ENCODE data around the gene UBAC1. TPM values are rescaled to one million over a fixed set of nuclear protein-coding genes. Genes with fewer than 3 reads are reported as not detected.

UBAC1 gene
- total RNA-seq, 4 donors from 2014 or later: 218 to 263 (median 248) TPM

GRCh38 chr9:135910757-135911156 is 50.4 kb downstream of the UBAC1 start:
- no peak for DNase-seq
- Histone ChIP-seq H3K9me3 (no peaks in the 10 kb centered on the region), H3K4me3 (no peak overlapping the region), H3K27ac (peak overlapping the region in 2 of 4 donors; percentile 50 to 92), H3K4me1 (peaks cover 16 to 20% of the 10 kb centered on the region in 2 donors), H3K36me3 (peaks cover 0 to 40% of the 10 kb centered on the region in 2 donors), H3K27me3 (no peaks in the 10 kb centered on the region)
- TF ChIP-seq POLR2A (IDR thresholded peaks at IDR 0.05): no peak
- no peak for TF ChIP-seq CTCF (IDR thresholded peaks at IDR 0.05 in 4 of 5, conservative IDR thresholded peaks at IDR 0.05 in 1 of 5)
- in situ Hi-C loops (cut with MboI; ENCODE audit: low sequenced_read_pairs in 4 of 4) (no loop called here), intact Hi-C loops (cut with DNase I; ENCODE audit: low total_unique reads) (no loop called here)
- no peak for ATAC-seq

GRCh38 chr9:135910216-135910615 is 51.0 kb downstream of the UBAC1 start:
- Histone ChIP-seq H3K4me3 (no peak overlapping the region), H3K27ac (peak overlapping the region in 3 of 4 donors; percentile 84 to 92 (median 90)), H3K36me3 (peaks cover 0 to 35% of the 10 kb centered on the region in 2 donors), H3K27me3 (no peaks in the 10 kb centered on the region), H3K4me1 (peaks cover 22 to 25% of the 10 kb centered on the region in 2 donors), H3K9me3 (no peaks in the 10 kb centered on the region)
- no peak for ATAC-seq
- no peak for TF ChIP-seq POLR2A (IDR thresholded peaks at IDR 0.05)
- TF ChIP-seq CTCF (IDR thresholded peaks at IDR 0.05 in 4 of 5, conservative IDR thresholded peaks at IDR 0.05 in 1 of 5): no peak
- DNase-seq: no peak
- intact Hi-C loops (cut with DNase I; ENCODE audit: low total_unique reads) (no loop called here), in situ Hi-C loops (cut with MboI; ENCODE audit: low sequenced_read_pairs in 4 of 4) (no loop called here)

- in situ Hi-C loops (cut with MboI; ENCODE audit: low sequenced_read_pairs in 4 of 4) (no loop called here), intact Hi-C loops (cut with DNase I; ENCODE audit: low total_unique reads) (loop anchor here (5.0 to 10.0 kb wide), 3 partner anchors 183 to 453 kb away; partner anchors contain the start of genes DNLZ and QSOX2)
- Histone ChIP-seq H3K27ac (peak overlapping the region; percentile 84 to 92 (median 90)), H3K4me1 (peaks cover 30 to 34% of the 10 kb centered on the region in 2 donors), H3K27me3 (no peaks in the 10 kb centered on the region), H3K36me3 (peaks cover 0 to 26% of the 10 kb centered on the region in 2 donors), H3K4me3 (no peak overlapping the region), H3K9me3 (no peaks in the 10 kb centered on the region)
- TF ChIP-seq POLR2A (IDR thresholded peaks at IDR 0.05) (no peak), CTCF (IDR thresholded peaks at IDR 0.05 in 4 of 5, conservative IDR thresholded peaks at IDR 0.05 in 1 of 5) (no peak)
- no peak for ATAC-seq
- DNase-seq: no peak
These were observed 51.8 kb downstream of the UBAC1 start for GRCh38 chr9:135909371-135909770.

- peak overlapping the region; percentile 70 to 81 (median 72) for H3K4me3 ChIP-seq
- ATAC-seq (no peak), DNase-seq (no peak)
- H3K27ac ChIP-seq: peak overlapping the region; percentile 84 to 92 (median 90)
- in situ Hi-C loops (cut with MboI; ENCODE audit: low sequenced_read_pairs in 4 of 4): no loop called here
- H3K36me3 ChIP-seq: peaks cover 0 to 22% of the 10 kb centered on the region in 2 donors
- TF ChIP-seq CTCF (IDR thresholded peaks at IDR 0.05 in 4 of 5, conservative IDR thresholded peaks at IDR 0.05 in 1 of 5) (no peak), POLR2A (IDR thresholded peaks at IDR 0.05) (no peak)
- no peaks in the 10 kb centered on the region for H3K27me3 ChIP-seq
- H3K9me3 ChIP-seq: no peaks in the 10 kb centered on the region
- peaks cover 35 to 40% of the 10 kb centered on the region in 2 donors for H3K4me1 ChIP-seq
- intact Hi-C loops (cut with DNase I; ENCODE audit: low total_unique reads): loop anchor here (5.0 to 10.0 kb wide), 3 partner anchors 184 to 454 kb away; partner anchors contain the start of genes DNLZ and QSOX2
These were observed 52.4 kb downstream of the UBAC1 start for GRCh38 chr9:135908754-135909204.

Data from gastrocnemius medialis (tissue), 4 donors.